Glomerular endothelial cell (primary cell): ENCODE results near the gene STX8. TPM values are rescaled to one million over a fixed set of nuclear protein-coding genes. Genes with fewer than 3 reads are reported as not detected.
"Not testable (repeated sequence)": the region's sequence is repeated elsewhere in the genome, so short reads cannot be mapped to it uniquely, and the experiment has no call there.

ENCODE experiments used
- DNase-seq: peaks from one replicate; pipeline ENCODE4 v3.0.0-alpha.2; 2011; ENCODE audit warnings: low read depth, low spot score; ENCODE audit errors: extremely low read depth
- total RNA-seq: library from RNA; depleted of rRNA; stranded (reverse); fragments of >200 nt; gene quantifications from 2 replicates; pipeline ENCODE4 v1.2.3, GENCODE V29; 2015

STX8 gene
- total RNA-seq, 1 donor from 2014 or later: 81.6 TPM

DNA sequence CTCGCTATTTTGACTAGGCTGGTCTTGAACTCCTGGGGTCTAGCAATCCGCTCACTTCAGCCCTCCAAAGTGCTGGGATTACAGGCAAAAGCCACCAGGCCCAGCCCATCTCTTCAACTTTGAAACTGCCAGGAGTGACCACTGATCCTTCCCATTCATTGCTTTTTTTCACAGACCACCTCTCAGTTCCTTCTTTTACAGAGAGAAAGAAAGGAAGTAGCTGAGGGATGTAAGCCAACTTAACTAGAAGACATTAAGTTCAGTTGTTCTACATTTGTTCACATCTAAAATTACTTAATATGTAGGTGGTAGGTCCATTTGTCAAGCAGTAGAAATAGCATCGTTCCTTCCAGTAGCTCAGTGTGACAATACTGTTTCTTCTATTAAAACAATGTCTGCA, 219.8 kb downstream of the STX8 start:
- no peak for DNase-seq

DNA sequence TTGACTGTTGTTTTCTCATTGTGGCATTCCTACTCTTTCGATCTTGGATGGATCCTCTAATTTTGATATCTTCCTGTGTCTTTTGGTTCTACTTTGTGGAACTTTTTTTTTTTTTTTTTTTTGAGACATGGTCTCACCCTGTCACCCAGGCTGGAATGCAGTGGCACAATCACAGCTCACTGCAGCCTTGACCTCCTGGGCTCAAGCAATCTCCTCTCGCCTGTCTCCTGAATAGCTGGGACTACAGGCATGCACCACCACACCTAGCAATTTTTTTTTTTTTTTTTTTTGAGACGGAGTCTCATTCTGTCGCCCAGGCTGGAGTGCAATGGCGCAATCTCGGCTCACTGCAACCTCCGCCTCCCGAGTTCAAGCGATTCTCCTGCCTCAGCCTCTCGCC, 220.4 kb downstream of the STX8 start:
- not testable (repeated sequence) for DNase-seq

- DNase-seq: no peak
Measured at GRCh38 chr17:9350080-9350479, 225.5 kb downstream of the STX8 start.

GRCh38 chr17:9346296-9346926, 229.2 kb downstream of the STX8 start:
- DNase-seq: no peak

- no peak for DNase-seq
Measured at GRCh38 chr17:9343516-9343915, 232.1 kb downstream of the STX8 start.

GRCh38 chr17:9342225-9342624, 233.4 kb downstream of the STX8 start:
- no peak for DNase-seq

- no peak for DNase-seq
Measured at GRCh38 chr17:9339958-9340357, 235.7 kb downstream of the STX8 start.

- not testable (repeated sequence) for DNase-seq
Measured at GRCh38 chr17:9339482-9339881, 236.1 kb downstream of the STX8 start.

DNA sequence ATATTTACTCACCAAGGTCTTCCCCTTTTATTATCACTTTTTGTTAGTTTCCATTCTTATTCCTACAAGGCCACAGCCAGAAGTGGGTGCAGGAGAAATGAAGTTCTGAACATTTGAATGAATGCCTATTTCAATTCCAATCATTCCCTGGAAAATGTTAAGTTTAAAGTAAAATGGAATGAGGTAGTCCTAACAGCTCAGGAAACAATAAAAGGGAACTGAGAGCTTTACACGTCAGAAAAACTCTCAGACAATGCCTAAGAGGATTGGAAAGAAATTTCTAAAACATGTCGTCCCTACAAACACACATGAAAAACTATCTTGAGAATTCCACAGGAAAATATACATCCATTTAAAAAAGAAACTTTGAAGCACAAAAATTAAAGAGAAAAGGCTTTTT, 238.8 kb downstream of the STX8 start:
- no peak for DNase-seq

- DNase-seq: no peak
Measured at GRCh38 chr17:9334536-9335446, 240.8 kb downstream of the STX8 start.

GRCh38 chr17:9332132-9332494, 243.5 kb downstream of the STX8 start:
- DNase-seq: no peak

DNA sequence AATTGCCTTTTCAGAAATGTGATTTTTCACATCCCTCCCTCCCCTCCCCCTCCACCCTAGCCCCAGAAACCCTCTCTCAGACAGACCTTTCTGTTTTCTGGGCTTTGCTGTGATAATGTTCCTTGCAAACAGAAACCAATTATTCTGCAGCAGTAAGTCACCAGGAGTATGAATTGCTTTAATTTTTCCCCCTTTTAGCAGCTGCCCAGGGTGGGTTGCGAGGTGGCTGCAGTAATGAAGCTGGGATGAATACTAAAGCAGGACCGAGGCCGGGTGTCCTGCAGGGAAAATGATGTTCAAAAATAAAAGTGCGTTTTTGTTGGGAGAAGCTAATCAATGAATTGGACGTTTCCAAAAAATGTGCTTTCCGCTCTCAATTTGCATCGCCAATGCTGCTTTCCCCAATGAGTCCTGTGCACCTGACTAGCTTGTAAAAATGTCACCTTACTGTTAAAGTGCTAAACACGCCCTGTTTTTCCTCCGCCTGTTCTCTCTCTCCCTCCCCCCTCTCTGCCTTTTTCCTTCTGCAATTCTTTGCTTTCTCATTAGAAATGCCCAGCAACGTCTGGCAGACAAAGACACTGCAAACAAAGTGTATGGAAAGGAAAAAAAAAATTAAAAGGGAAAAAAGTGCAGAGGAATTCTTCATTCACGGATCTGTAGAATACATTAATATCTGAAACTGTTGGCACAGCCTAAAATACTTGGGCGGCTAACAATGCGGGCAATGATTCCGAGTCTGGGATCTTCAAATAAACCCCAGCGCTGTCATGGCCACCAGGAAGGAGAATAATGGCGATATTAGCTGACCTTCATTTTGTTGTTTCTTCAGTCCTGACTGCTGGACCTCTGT, 244.1 kb downstream of the STX8 start:
- no peak for DNase-seq

- no peak for DNase-seq
Measured at GRCh38 chr17:9330611-9331271, 244.9 kb downstream of the STX8 start.

DNA sequence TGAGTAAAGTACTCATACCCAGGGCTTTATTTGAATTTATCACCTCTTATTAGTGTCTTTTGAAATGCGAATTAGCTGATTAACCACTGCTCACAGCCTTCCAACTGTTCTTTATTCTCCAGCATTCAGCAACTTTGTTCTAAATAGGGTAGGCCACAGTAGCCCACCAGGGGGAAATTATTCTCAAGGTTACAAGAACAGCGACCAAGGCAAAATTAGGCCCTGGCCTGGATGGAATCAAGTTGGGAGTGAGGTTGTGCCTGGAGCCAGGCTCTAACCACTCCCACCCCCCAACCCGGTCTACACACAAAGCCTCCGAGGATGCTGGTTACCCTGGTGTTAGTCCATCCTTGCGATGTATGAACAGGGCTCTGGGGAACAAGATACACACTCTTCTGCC, 245.5 kb downstream of the STX8 start:
- DNase-seq: no peak

DNA sequence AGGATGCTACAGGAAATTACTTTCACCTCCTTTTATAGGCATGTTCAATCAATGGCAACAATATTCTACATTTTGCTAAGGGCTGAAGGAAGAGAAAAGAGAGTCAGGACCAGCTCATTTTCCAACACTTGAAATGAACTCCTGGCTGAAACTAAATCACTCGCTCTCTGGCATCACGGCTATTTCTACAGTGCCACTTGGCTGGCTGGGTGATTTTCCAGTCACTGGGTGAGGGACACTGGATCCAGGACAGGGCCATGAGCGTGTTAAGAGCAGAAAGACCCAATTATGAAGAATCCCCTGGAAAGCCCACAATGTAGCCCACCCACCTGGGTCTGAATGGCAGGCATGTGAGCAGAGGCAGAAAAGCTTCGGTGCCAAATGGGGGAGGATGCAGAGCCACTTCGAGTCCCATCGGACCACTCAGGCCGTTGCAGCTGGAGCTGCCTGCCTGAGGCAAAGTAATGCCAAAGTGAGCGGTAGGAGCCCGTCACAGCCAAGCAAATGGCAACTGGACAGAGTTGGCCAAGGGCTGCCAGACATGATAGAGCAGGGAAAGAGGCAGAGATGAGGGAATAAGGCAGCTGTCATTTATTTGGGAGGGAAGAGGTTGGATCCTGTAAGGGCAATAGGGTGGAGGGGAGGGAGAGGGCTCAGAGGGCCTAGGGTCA, 246.2 kb downstream of the STX8 start:
- DNase-seq: no peak

DNA sequence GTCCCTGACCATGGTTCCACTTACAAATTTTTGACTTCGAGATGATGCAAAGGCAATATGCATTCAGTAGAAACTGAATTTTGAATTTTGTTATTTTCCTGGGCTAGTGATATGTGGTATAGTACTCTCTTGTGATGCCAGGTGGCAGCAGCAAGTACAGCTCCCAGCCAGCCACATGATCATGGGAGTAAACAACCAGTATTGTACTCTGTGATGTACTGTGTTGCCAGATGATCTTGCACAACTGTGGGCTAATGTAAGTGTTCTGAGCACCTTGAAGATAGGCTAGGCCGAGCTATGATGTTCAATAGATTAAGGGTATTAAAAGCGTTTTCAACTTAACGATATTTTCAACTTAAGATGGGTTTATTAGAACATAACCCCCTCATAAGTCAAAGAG, 250.8 kb downstream of the STX8 start:
- no peak for DNase-seq

GRCh38 chr17:9322326-9322725, 253.3 kb downstream of the STX8 start:
- DNase-seq: no peak

DNA sequence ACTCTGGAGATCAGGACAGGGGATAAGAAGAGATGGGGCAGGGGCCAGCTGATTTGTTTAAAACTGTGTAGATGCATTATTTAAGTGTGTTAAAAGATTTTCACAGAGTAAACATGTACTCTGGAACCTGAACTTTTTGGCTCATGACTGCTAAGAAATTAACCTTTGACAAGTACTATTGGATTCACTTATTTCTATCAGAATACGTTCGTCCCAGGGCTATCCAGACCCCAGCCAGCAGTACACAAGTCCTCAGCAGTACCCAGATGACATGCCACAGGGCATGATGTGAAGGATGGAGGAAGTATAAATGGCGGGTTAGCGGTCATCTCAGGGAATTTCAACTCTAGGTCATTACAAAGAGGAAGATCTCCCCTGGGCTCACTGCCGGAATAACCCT, 253.7 kb downstream of the STX8 start:
- DNase-seq: no peak

- DNase-seq: no peak
Measured at GRCh38 chr17:9315360-9315759, 260.3 kb downstream of the STX8 start.

DNA sequence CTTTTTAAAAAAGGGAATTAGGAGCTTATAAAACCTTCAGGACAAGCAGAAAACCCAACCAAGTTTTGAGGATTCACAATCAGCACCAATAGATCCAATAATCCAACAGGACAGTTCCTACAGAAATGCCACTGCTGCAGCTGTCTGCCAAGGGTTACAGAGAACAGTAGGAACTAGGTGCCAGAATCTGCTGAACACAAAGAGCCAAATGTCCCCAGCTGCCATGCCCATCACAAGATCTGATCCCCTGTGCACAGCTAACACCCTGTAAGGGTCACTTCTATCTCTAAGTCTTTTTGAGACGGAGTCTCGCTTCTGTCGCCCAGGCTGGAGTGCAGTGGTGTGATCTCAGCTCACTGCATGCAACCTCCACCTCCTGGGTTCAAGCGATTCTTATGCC, 262.3 kb downstream of the STX8 start:
- DNase-seq: no peak
